Stimulated activated CD8-positive, alpha-beta memory T cell treated with anti-CD3 and anti-CD28 coated beads, Interleukin-7, amount 100 ng/mL, for 24 hours (primary cell): ENCODE data around the gene LRP2BP.

Source experiments
- DNase-seq: peaks from one replicate; pipeline ENCODE4 v3.0.0-alpha.2; 2020; ENCODE audit warnings: low read depth

The LRP2BP gene

DNA sequence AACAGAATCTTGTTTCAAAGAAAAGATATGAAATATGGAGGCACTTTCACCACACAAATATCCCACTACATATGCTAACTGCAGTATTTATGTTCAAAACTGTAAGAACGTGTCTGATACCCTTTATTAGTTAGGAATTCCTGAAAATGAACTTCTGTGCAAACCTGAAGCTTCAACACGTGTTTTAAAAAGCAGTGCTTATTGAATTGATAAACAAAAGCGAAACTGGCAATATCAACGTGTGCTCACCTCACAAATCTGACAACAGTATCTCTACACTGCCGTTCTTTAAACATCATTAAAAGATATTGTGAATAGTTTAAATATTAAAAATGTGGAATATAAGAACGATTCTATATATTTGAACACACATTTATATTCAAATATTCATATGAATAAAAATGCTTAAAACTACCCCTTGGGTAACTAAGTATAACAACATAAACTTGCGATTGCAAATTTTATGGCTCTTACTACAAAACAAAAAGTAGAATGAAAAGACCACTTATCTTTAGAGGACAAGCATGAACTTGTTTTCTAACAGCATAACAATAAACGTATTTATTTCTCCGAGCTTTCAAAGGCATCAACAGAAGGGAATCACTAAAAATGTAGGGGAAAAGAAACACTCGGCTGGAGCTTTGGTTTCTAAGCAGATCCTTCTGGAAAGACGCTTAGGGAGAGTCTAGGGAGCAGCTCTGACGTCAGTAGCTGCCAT, at the start of gene LRP2BP:
TSS of gene LRP2BP (minus strand) at position 687 of the 718 bp plus-strand sequence. CDS start 17,738 bp downstream, outside the sequence.
- no peak for DNase-seq

- no peak for DNase-seq
These were observed 49.5 kb upstream of the LRP2BP start for GRCh38 chr4:185445209-185445608.

DNA sequence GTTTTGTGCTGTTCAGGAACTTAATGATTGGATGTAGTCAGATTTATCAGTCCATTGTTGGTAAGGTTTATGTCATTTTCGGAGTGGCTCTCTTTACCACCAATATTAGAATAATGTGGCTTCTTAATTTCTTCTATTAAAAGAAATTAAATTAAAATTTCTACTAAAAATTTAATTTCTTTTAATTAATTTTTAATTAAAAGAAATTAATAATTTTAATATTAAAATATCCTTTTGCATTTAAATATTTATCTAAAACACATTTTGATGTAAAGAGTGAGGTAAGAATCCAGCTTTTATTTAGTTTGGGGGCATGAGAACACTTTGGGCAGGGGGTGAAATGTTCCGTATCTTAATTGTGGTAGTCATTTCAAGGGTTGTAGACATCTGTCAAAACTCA, 45.8 kb upstream of the LRP2BP start:
- DNase-seq, result no peak

DNA sequence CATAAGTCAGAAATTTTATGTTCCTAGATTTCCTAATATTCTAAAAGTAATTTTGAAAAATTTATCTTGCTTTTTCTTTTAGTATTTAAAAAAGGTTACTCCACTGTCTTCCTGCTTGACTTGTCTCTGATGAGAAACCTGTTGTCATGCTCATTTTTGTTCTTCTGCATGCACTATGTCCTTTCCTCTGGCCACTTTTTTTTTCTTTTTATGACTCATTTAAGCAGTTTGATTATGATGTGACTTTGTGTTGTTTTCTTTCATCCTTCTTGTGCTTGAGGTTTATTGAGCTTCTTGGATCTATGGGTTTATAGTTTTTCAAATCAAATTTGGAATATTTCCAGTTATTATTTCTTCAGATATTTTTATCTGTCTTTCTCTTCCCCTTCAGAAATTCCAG, 42.1 kb upstream of the LRP2BP start:
- no peak for DNase-seq

DNA sequence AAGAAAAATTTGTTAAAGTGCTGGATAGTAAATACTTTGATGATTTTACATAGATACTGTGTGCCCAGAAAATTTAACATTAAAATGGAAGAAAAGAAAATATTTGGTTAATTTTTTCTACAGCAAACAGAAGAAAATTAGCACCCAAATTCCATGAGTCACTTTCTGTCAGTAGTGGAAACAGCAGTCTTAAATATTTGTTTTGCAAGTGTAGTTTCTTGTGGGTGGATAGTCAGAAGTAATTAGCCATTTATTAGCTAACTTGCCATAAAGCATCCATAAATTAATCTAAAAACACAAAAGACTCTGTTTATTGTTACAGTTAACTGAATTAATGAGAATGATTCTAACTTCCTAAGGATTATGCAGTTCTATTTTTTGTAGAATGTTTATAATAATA, 39.7 kb upstream of the LRP2BP start:
- no peak for DNase-seq

GRCh38 chr4:185429660-185430059, 33.9 kb upstream of the LRP2BP start:
- no peak for DNase-seq

DNA sequence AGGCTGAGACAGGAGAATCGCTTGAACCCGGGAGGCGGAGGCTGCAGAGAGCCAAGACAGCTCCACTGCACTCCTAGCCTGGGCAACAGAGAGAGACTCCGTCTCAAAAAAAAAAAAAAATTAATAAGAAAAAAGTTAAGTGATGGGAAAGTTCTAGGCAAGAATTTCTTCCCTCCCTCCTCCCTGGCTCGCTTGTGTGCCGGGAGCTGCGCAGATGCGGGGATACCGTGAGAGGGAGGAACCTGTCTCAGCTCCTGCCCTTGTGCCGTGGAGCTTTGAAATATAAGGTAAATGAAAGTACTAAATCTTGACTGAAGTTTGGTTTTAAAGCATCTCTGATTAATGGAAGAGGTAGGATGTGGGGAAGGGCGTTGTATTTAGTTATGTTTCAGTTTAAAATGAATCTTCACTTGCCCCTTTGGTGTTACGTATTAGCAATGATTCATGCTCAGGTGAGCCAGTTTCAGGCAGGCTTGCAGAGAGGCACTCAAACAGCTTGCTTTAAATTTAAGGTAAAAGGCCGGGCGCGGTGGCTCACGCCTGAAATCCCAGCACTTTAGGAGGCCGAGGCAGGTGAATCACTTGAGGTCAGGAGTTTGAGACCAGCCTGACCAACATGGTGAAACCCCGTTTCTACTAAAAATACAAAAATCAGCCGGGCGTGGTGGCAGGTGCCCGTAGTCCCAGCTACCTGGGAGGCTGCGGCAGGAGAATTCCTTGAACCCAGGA, 31.4 kb upstream of the LRP2BP start:
- no peak for DNase-seq

- peak; percentile 67 for DNase-seq
These were observed 30.1 kb upstream of the LRP2BP start, which contains the start of gene UFSP2 for GRCh38 chr4:185425647-185426352. UFSP2 (minus strand) TSS chr4:185425964; CDS start chr4:185425868, 96 bp downstream.

- DNase-seq, result no peak
These were observed 29.4 kb upstream of the LRP2BP start for GRCh38 chr4:185424905-185425646.

GRCh38 chr4:185421366-185422124, 25.8 kb upstream of the LRP2BP start:
- no peak for DNase-seq

DNA sequence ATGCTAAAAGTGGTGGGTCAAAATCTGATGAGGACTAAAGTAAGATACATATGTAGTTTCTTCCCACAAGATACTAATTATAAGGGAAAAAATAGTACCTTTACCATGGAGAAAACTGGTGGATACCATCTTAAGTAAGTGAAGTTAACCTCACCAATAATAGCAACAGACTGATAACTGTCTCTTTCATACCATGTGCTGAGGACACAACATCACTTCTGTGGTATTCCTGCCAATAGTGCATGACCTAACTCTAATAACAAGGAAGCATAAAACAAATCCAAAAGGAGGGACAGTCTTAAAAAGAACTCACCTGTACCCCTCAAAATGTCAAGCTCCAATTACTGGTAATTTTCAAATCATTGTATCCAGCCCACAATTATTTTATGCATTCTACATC, 21.2 kb upstream of the LRP2BP start:
- no peak for DNase-seq

GRCh38 chr4:185412412-185412811, 16.7 kb upstream of the LRP2BP start:
- DNase-seq, result no peak

DNA sequence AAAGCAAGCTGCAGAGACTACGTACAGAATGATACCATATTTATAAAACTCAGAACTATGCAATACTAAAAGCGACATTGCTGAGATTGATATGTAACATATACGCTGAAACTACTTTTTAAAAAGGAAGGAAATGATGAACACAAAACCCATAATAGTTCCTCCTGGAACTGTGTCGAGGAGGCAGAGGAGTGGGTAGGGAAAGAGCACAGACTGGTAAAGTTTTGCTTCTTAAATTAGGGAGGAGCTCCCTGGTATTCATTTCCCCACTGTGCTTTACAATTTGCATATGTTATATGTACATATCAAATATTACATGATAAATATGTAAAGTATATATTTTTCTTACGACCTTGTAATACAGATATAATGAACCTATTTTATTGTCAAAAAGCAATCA, 16.1 kb upstream of the LRP2BP start:
- no peak for DNase-seq

DNA sequence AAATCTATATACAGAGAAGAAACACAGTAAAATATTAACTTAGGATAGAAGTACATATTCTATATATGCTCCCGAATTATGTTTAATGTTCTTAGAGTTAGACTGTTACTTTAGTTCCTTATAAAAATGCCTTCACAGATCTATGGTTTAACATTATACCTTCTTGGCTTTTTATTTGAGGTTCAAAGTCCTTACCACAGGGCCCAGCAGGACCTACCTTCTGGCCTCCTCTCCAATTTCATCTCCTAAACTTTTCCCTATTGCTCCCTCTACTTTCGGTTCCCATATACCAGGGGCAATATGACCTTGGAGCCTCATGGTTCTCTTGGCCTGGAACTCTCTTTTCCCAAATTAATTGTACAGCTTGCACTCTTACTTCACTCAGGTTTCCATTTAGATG, 12.7 kb upstream of the LRP2BP start:
- no peak for DNase-seq

DNA sequence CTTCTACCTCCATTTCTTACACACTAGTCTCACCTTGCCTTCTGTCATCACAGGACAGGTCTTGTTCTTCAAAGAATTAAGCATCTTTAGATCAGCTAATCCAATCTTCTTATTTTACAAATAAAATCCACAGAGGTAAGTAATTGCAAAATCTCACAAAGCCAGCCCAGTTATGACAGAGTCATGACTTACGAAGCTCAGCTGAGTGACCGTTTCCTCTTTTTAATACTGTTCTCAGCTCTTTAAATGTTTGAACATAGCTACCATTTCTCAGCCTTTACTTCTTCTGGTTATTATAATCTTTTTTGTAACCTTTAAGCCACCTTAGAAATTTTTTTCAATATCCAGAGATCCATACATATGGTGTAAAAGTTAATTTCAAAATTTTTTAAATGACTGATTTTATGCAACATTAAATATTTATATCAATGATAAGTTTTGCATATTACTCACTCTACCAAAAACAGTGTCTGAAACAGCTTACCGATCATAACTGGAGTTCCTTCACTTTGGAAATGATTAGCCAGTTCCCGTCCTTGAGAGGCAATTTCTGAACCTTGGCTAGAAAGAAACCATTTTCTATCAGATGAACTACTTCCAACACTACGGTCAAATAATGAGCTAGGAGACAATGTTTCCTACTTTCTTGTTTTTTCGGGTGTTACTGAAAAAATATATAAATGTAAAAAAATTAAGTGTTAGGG, 9.7 kb upstream of the LRP2BP start:
- DNase-seq, result no peak

DNA sequence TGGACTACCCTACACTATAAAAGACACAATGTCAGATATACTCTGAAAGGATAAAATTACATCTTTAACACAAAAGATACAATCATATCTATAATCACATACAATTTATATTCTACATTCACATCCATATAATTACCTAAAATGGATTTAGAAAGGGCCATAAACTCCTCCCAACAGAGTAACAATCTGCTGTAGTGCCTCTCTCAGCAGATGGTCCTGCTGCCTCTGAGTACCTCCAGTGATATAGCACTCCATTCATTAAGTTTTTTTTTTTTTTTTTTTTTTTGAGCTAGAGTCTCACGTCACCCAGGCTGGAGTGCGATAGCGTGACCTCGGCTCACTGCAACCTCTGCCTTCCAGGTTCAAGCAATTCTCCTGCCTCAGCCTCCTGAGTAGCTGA, 8.3 kb upstream of the LRP2BP start:
- DNase-seq, result no peak

- no peak for DNase-seq
These were observed 3.7 kb upstream of the LRP2BP start for GRCh38 chr4:185399466-185399865.

- no peak for DNase-seq
These were observed 2.9 kb upstream of the LRP2BP start for GRCh38 chr4:185398618-185399017.

- DNase-seq, result no peak
These were observed 1.1 kb upstream of the LRP2BP start, which contains the start of gene ANKRD37 for GRCh38 chr4:185396724-185397385. ANKRD37 (plus strand) TSS chr4:185396841; CDS start chr4:185396924, 83 bp downstream.
